ENCODE data around the gene GAL. TPM values are rescaled to one million over a fixed set of nuclear protein-coding genes. Genes with fewer than 3 reads are reported as not detected.

Gene GAL
- polyA plus RNA-seq, 1 experiment = 2.8 TPM

DNA sequence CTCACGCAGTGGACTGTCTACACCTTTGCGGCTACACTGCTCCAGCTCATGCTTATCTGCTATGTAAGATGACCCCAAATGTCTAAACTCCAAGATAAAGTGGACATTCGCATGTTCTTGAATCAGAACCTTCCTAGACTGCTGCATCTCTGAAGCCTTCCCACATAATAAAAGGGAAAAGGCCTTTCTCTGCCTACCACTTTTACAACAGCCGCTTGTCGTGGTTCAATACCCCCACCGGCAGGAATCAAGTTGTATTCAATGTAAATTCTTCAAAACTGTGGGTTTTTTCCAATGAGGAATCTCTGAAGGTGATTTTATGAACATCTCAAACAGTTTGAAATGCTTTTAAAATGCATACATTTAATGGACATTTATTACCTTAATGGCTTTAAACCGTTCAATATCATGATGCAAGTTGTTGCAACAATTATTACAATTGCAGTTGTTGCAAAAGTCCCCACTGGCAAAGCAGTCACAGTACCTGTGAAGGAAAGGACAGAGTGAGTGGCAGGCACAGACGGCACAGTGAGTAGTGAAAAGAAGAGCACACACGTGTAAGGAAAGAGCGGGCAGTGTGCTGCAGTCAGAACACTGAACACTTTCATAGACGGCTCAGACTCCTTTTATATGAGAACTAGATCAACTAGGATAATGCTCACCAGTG, 31.2 kb downstream of the GAL start:
- no peak for TF ChIP-seq CTCF (IDR thresholded peaks at IDR 0.05; ENCODE audit: insufficient read depth, low read depth, low read length)
- Histone ChIP-seq H3K4me3 (ENCODE audit: low read depth, low read length) (no peak overlapping the region), H3K27me3 (ENCODE audit: control insufficient read depth, insufficient read depth, low read length) (peaks cover 16% of the 10 kb centered on the region), H3K36me3 (ENCODE audit: control insufficient read depth, insufficient read depth, low read length) (no peaks in the 10 kb centered on the region)
- CTCF ChIA-PET = interaction anchor here (1.2 to 1.4 kb wide), 2 partner anchors 15 to 19 kb away, joined by 3 read pairs; no protein-coding TSS in a partner anchor
- POLR2A ChIA-PET = no interaction called here
- no peak for DNase-seq (ENCODE audit: low read depth)

DNA sequence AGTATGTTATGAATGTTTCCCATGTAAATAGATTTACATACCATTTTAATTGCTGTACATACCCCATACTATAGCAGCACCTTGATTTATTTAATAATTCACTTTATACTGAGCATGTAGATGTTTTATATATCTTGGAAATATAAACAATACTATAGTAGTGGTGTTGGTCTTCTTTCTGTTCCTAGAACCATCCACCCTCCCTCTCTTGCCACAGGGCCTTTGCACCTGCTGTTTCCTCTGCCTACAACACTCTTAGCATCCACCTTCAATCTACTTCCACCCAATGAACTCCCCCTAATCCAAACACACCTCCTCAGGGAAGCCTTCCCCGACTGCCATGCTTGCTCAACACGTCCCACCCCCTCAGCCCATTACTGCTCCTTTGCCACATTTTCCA, 36.7 kb downstream of the GAL start:
- DNase-seq (ENCODE audit: low read depth) = no peak
- ChIA-PET POLR2A (no interaction called here), CTCF (no interaction called here)
- H3K27me3 ChIP-seq (ENCODE audit: control insufficient read depth, insufficient read depth, low read length) = peaks cover 13% of the 10 kb centered on the region
- H3K4me3 ChIP-seq (ENCODE audit: low read depth, low read length) = no peak overlapping the region
- no peaks in the 10 kb centered on the region for H3K36me3 ChIP-seq (ENCODE audit: control insufficient read depth, insufficient read depth, low read length)
- no peak for TF ChIP-seq CTCF (IDR thresholded peaks at IDR 0.05; ENCODE audit: insufficient read depth, low read depth, low read length)

DNA sequence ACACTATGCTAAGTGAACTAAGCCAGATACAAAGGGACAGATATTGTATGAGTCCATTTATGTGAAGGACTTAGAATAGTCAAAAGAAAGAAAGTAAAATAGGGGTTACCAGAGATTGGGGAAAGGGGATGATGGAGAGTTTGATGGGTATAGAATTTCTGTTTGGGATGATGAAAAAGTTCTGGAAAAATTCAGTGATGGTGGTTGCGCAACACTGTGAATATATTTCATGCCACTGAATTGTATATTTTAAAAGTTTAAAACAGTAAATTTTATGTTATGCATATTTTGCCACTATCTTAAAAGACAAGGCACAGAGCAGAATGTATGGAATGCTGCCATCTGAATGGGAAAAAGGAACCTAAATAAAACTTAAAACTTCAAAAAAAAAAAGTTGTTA, 37.8 kb downstream of the GAL start:
- TF ChIP-seq CTCF (IDR thresholded peaks at IDR 0.05; ENCODE audit: insufficient read depth, low read depth, low read length) = no peak
- DNase-seq (ENCODE audit: low read depth) = no peak
- ChIA-PET CTCF (interaction anchor here (0.6 to 0.9 kb wide), 3 partner anchors 9 to 48 kb away, joined by 3 to 4 read pairs (median 3); no protein-coding TSS in a partner anchor), POLR2A (no interaction called here)
- Histone ChIP-seq H3K4me3 (ENCODE audit: low read depth, low read length) (no peak overlapping the region), H3K36me3 (ENCODE audit: control insufficient read depth, insufficient read depth, low read length) (no peaks in the 10 kb centered on the region), H3K27me3 (ENCODE audit: control insufficient read depth, insufficient read depth, low read length) (peaks cover 14% of the 10 kb centered on the region)

DNA sequence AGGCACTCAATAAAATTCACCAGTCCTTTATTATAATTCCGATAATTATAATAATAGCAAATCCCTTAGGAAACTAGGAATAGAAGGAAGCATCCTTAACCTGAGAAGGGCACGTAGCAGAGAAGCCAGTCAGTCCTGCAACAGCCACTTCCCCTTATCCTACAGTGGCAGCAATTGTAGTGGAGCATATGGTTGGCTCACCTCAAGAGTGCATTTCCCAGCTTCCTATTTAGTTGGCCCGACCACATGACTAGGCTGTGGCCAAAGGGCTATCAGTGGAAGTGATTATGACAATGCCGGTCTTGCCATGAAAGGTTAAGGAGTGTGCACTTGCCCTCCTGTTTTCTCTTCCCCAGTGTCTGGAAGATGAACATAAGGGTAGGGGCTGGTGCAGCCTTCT, 39.9 kb downstream of the GAL start:
- ChIA-PET POLR2A (no interaction called here), CTCF (no interaction called here)
- H3K27me3 ChIP-seq (ENCODE audit: control insufficient read depth, insufficient read depth, low read length) = peaks cover 10% of the 10 kb centered on the region
- H3K36me3 ChIP-seq (ENCODE audit: control insufficient read depth, insufficient read depth, low read length) = no peaks in the 10 kb centered on the region
- DNase-seq (ENCODE audit: low read depth) = no peak
- H3K4me3 ChIP-seq (ENCODE audit: low read depth, low read length) = no peak overlapping the region
- no peak for TF ChIP-seq CTCF (IDR thresholded peaks at IDR 0.05; ENCODE audit: insufficient read depth, low read depth, low read length)

DNA sequence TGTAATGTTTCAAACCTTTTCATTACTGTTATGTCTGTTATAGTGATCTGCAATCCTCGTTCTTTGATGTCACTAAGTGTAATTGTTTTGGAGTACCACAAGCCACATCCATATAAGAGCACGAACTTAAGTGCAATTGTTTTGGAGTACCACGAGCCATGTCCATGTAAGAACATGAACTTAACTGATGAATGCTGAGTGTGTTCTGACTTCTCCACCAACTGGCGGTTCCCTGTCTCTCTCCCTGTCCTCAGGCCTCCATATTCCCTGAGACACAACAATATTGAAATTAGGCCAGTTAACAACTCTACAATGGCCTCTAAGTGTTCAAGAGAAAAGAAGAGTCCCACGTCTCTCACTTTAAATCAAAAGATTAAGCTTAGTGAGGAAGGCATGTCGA, 43.4 kb downstream of the GAL start:
- Histone ChIP-seq H3K36me3 (ENCODE audit: control insufficient read depth, insufficient read depth, low read length) (no peaks in the 10 kb centered on the region), H3K27me3 (ENCODE audit: control insufficient read depth, insufficient read depth, low read length) (peaks cover 13% of the 10 kb centered on the region), H3K4me3 (ENCODE audit: low read depth, low read length) (no peak overlapping the region)
- TF ChIP-seq CTCF (IDR thresholded peaks at IDR 0.05; ENCODE audit: insufficient read depth, low read depth, low read length) = no peak
- DNase-seq (ENCODE audit: low read depth) = no peak
- ChIA-PET POLR2A (no interaction called here), CTCF (interaction anchor here (1.0 to 1.9 kb wide), 2 partner anchors 9 to 10 kb away, joined by 3 to 5 read pairs; no protein-coding TSS in a partner anchor)
